ENCODE measurements around the gene ABHD10.

- TF ChIP-seq POLR2A (IDR thresholded peaks at IDR 0.05; ENCODE audit: low read length): no peak
- no peak for TF ChIP-seq CTCF (IDR thresholded peaks at IDR 0.05)
Measured at GRCh38 chr3:112032098-112032731, 53.4 kb downstream of the ABHD10 start.
